Retinal pigment epithelial cell (primary cell): ENCODE data around the gene KIAA0586.

ENCODE experiments used
- DNase-seq: peaks from one replicate; pipeline ENCODE4 v3.0.0-alpha.2; 2010; ENCODE audit warnings: low read depth
- H3K4me3 ChIP-seq: 2 replicates; pipeline ENCODE4 v1.5.1; 2011; ENCODE audit warnings: mild to moderate bottlenecking, low read length, control low read depth, moderate library complexity
- CTCF ChIP-seq: conservative IDR thresholded peaks from 2 replicates; pipeline ENCODE4 v1.5.1; 2011; ENCODE audit warnings: low read depth, low read length, control low read depth, inconsistent platforms

KIAA0586 gene

DNA sequence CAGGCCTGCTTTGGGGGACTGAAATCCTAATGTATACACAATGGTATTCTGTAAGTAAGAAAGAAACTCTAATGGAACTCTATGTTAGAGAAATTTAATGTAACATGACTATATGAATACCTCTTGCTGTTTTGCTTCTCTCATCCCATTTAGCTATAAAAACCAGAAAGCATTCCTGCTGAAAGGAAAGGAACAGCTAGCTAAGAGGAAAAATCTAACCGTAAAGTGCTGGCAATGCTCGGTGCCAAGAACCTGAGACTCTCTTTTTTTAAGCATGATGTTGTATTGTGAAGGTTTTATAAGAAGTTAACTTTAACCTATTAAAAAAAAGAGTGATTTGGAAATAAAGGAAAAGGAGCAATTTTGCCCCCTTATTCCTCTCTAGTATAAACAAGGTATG lies 134.6 kb downstream of the KIAA0586 start:
- no peak for TF ChIP-seq CTCF
- no peak for DNase-seq
- H3K4me3 ChIP-seq = no peak overlapping the region

- H3K4me3 ChIP-seq = no peak overlapping the region
- no peak for DNase-seq
- no peak for TF ChIP-seq CTCF
Observed at GRCh38 chr14:58563978-58564377, 136.5 kb downstream of the KIAA0586 start.

GRCh38 chr14:58565832-58566231 lies 138.3 kb downstream of the KIAA0586 start:
- TF ChIP-seq CTCF = no peak
- H3K4me3 ChIP-seq = no peak overlapping the region
- no peak for DNase-seq

GRCh38 chr14:58566979-58567378 lies 139.5 kb downstream of the KIAA0586 start:
- no peak for TF ChIP-seq CTCF
- no peak overlapping the region for H3K4me3 ChIP-seq
- no peak for DNase-seq

GRCh38 chr14:58568322-58568721 lies 140.8 kb downstream of the KIAA0586 start:
- TF ChIP-seq CTCF = no peak
- no peak overlapping the region for H3K4me3 ChIP-seq
- no peak for DNase-seq

- no peak for DNase-seq
- no peak overlapping the region for H3K4me3 ChIP-seq
- TF ChIP-seq CTCF = no peak
Observed at GRCh38 chr14:58571256-58571655, 143.7 kb downstream of the KIAA0586 start.

- TF ChIP-seq CTCF = no peak
- peak; percentile 44 for DNase-seq
- H3K4me3 ChIP-seq = no peak overlapping the region
Observed at GRCh38 chr14:58571769-58572472, 144.4 kb downstream of the KIAA0586 start.
